ENCODE data around the gene GMFB. TPM values are rescaled to one million over a fixed set of nuclear protein-coding genes. Genes with fewer than 3 reads are reported as not detected.

GMFB gene
- total and polyA plus RNA-seq, 10 of the 15 experiments (the other 5 are each of a cell fraction or from before 2014, with no cell fraction given) = 29.3 to 71.0 (median 50.8) TPM

- intact Hi-C loops (cut with micrococcal nuclease; ENCODE audit: unreplicated experiment) (no loop called here), in situ Hi-C loops (cut with MboI) (no loop called here)
- FAIRE-seq (no peak), DNase-seq (ENCODE audit: low read depth, low spot score) (no peak), ATAC-seq (no peak)
- ChIA-PET RAD21 (ENCODE audit: unreplicated experiment) (no interaction called here), SMC1A (ENCODE audit: uncharacterized antibody, unreplicated experiment) (interaction anchor here (0.9 to 2.7 kb wide), 2 partner anchors 18 to 22 kb away, joined by 3 to 7 read pairs; no protein-coding TSS in a partner anchor), POLR2A (interaction anchor here (1.6 kb wide), 1 partner anchor 17 kb away, joined by 4 read pairs; no protein-coding TSS in a partner anchor), CTCF (interaction anchor here (1.2 to 1.4 kb wide), 2 partner anchors 55 to 73 kb away, joined by 4 read pairs; no protein-coding TSS in a partner anchor)
- Histone ChIP-seq H3K27me3 (replicated peaks in 1 of 2; ENCODE audit: control insufficient read depth in 2 of 2, insufficient read depth in 2 of 2, low read length in 1 of 2) (no peaks in the 10 kb centered on the region), H3K9me3 (replicated peaks; ENCODE audit: control insufficient read depth, insufficient read depth, low read length) (no peaks in the 10 kb centered on the region), H2AFZ (ENCODE audit: control insufficient read depth, low read depth, low read length) (no peak overlapping the region), H3K79me2 (ENCODE audit: control insufficient read depth, insufficient read depth, low read length) (peaks cover 33% of the 10 kb centered on the region), H3K4me1 (ENCODE audit: control insufficient read depth, insufficient read depth, low read length) (no peaks in the 10 kb centered on the region; the same call in 1 of the 2 replicates), H3K27ac (ENCODE audit: control insufficient read depth, insufficient read depth) (no peak overlapping the region), H3K4me3 (no peak overlapping the region), H3K36me3 (ENCODE audit: control insufficient read depth in 2 of 2, insufficient read depth in 2 of 2, low read length in 1 of 2) (no peaks in the 10 kb centered on the region), H3K4me2 (ENCODE audit: control insufficient read depth, insufficient read depth) (no peak overlapping the region), H3K9ac (ENCODE audit: control insufficient read depth, insufficient read depth, low read length) (no peak overlapping the region), H4K20me1 (ENCODE audit: control insufficient read depth, insufficient read depth) (no peaks in the 10 kb centered on the region)
- 29% methylated on average over 3 of the region's 3 CpGs for WGBS (ENCODE audit: insufficient coverage, insufficient replicate concordance, low lambda C conversion rate, missing lambda C conversion rate)
- TF ChIP-seq HDAC6 (IDR thresholded peaks at IDR 0.05; ENCODE audit: unreplicated experiment) (no peak), TARDBP (IDR thresholded peaks at IDR 0.05; ENCODE audit: borderline replicate concordance) (no peak), MTA3 (IDR thresholded peaks at IDR 0.05; ENCODE audit: borderline replicate concordance, low read length) (no peak), RAD21 (IDR thresholded peaks at IDR 0.05; ENCODE audit: insufficient read depth, low read depth, low read length) (no peak), KDM1A (IDR thresholded peaks at IDR 0.05; ENCODE audit: borderline replicate concordance) (no peak)
- no TSS peak for BruUV-seq (replicated peaks)
These were observed 1.8 kb upstream of the GMFB start for GRCh38 chr14:54490445-54491175.
